Activated CD8-positive, alpha-beta memory T cell treated with anti-CD3 and anti-CD28 coated beads for 48 hours (primary cell): ENCODE measurements around the gene MRPL28.
"Not testable (repeated sequence)": the region's sequence is repeated elsewhere in the genome, so short reads cannot be mapped to it uniquely, and the experiment has no call there.

Experiments used
- DNase-seq, 3 experiments: peaks; one replicate each; pipeline ENCODE4 v3.0.0-alpha.2; 2020; ENCODE audit warnings: low read depth in 2 of 3, low spot score in 2 of 3

The MRPL28 gene

GRCh38 chr16:391885-392335 lies 21.6 kb upstream of the MRPL28 start:
- DNase-seq: peak; percentile 74 to 85 (median 81)

- DNase-seq: no peak
Observed at GRCh38 chr16:389352-389751, 19.0 kb upstream of the MRPL28 start.

- not testable (repeated sequence) for DNase-seq
Observed at GRCh38 chr16:387761-388666, 17.7 kb upstream of the MRPL28 start.

GRCh38 chr16:386641-387156 lies 16.4 kb upstream of the MRPL28 start:
- DNase-seq: no peak

GRCh38 chr16:383326-384051 lies 13.2 kb upstream of the MRPL28 start:
- DNase-seq: peak in 1 of 3 experiments; percentile 34

- DNase-seq: peak in 1 of 3 experiments; percentile 38
Observed at GRCh38 chr16:381789-382717, 11.7 kb upstream of the MRPL28 start, which contains the start of gene PGAP6. PGAP6 (minus strand) TSS chr16:381978; CDS start chr16:381821, 157 bp downstream.

GRCh38 chr16:381012-381788 lies 10.9 kb upstream of the MRPL28 start:
- DNase-seq: no peak

GRCh38 chr16:380762-381011 lies 10.3 kb upstream of the MRPL28 start:
- DNase-seq: no peak

- DNase-seq: no peak
Observed at GRCh38 chr16:379961-380761, 9.8 kb upstream of the MRPL28 start.

- no peak for DNase-seq
Observed at GRCh38 chr16:379183-379960, 9.0 kb upstream of the MRPL28 start.

- DNase-seq: no peak
Observed at GRCh38 chr16:378821-379182, 8.5 kb upstream of the MRPL28 start.

- DNase-seq: not testable (repeated sequence)
Observed at GRCh38 chr16:378113-378820, 7.9 kb upstream of the MRPL28 start.

GRCh38 chr16:377419-377951 lies 7.1 kb upstream of the MRPL28 start:
- DNase-seq: no peak

GRCh38 chr16:376817-377418 lies 6.6 kb upstream of the MRPL28 start:
- no peak for DNase-seq

GRCh38 chr16:375927-376816 lies 5.8 kb upstream of the MRPL28 start:
- DNase-seq: no peak

- DNase-seq: no peak
Observed at GRCh38 chr16:375212-375611, 4.9 kb upstream of the MRPL28 start.

GRCh38 chr16:374616-374926 lies 4.2 kb upstream of the MRPL28 start:
- DNase-seq: no peak
